ENCODE data around the gene WNT7B.

GRCh38 chr22:46007848-46008261 is 30.9 kb upstream of the WNT7B start:
- TF ChIP-seq CTCF (IDR thresholded peaks at IDR 0.05) (no peak), POLR2A (IDR thresholded peaks at IDR 0.05) (no peak)

Measured in suprapubic skin (tissue), 3 donors.